Hepatocyte (in vitro differentiated cells): ENCODE data around the gene HOXB7. TPM values are rescaled to one million over a fixed set of nuclear protein-coding genes. Genes with fewer than 3 reads are reported as not detected.
A peak's percentile ranks its signal among the peaks of the same experiment; 100 is the strongest.

ENCODE experiments used
- DNase-seq: peaks from one replicate; pipeline ENCODE4 v3.0.0-alpha.2; 2016; ENCODE audit warnings: low spot score
- H2AFZ ChIP-seq: fragments of 200-600 bp; sonication (generic); 2 replicates; pipeline ENCODE4 v1.6.0; 2016; ENCODE audit warnings: antibody characterized with exemption, mild to moderate bottlenecking
- H3K27ac ChIP-seq: fragments of 200-600 bp; sonication (generic); 2 replicates; pipeline ENCODE4 v1.5.1; 2016; ENCODE audit warnings: mild to moderate bottlenecking
- H3K27me3 ChIP-seq: fragments of 200-600 bp; sonication (generic); 2 replicates; pipeline ENCODE4 v1.6.1; 2016
- H3K36me3 ChIP-seq: fragments of 200-600 bp; sonication (generic); replicated peaks from 2 replicates; pipeline ENCODE4 v1.5.1; 2016; ENCODE audit warnings: low read depth; ENCODE audit not compliant: insufficient read depth
- H3K4me1 ChIP-seq: fragments of 200-600 bp; sonication (generic); 2 replicates; pipeline ENCODE4 v1.5.1; 2016; ENCODE audit warnings: mild to moderate bottlenecking, moderate library complexity; ENCODE audit not compliant: insufficient read depth
- H3K4me2 ChIP-seq: fragments of 200-600 bp; sonication (generic); 2 replicates; pipeline ENCODE4 v1.6.0; 2016
- H3K4me3 ChIP-seq: fragments of 200-600 bp; sonication (generic); 2 replicates; pipeline ENCODE4 v1.5.1; 2016; ENCODE audit warnings: mild to moderate bottlenecking
- H3K79me2 ChIP-seq: fragments of 200-600 bp; sonication (generic); 2 replicates; pipeline ENCODE4 v1.6.0; 2017; ENCODE audit warnings: mild to moderate bottlenecking
- H3K9me2 ChIP-seq: fragments of 200-600 bp; sonication (generic); replicated peaks from 2 replicates; pipeline ENCODE4 v1.6.0; 2017; ENCODE audit warnings: mild to moderate bottlenecking; ENCODE audit not compliant: insufficient read depth
- H3K9me3 ChIP-seq: fragments of 200-600 bp; sonication (generic); 2 replicates; pipeline ENCODE4 v1.5.1; 2016; ENCODE audit warnings: low read depth, mild to moderate bottlenecking
- H4K20me1 ChIP-seq: fragments of 200-600 bp; sonication (generic); 2 replicates; pipeline ENCODE4 v1.6.0; 2016; ENCODE audit warnings: mild to moderate bottlenecking; ENCODE audit not compliant: insufficient read depth, poor library complexity, severe bottlenecking
- EZH2 ChIP-seq: fragments of 200-600 bp; sonication (generic); IDR thresholded peaks from 2 replicates; pipeline ENCODE4 v1.6.1; 2016; ENCODE audit warnings: antibody characterized with exemption, mild to moderate bottlenecking, borderline replicate concordance
- EZH2phosphoT487 ChIP-seq: fragments of 200-600 bp; sonication (generic); IDR thresholded peaks from one replicate; pipeline ENCODE4 v1.6.1; 2018; ENCODE audit warnings: antibody characterized with exemption, mild to moderate bottlenecking, low read depth, moderate library complexity; ENCODE audit not compliant: unreplicated experiment, severe bottlenecking
- WGBS: methylation state at CpG from one replicate; pipeline ENCODE4 v1.1.6; 2016; ENCODE audit warnings: low lambda C conversion rate; ENCODE audit errors: missing lambda C conversion rate; 5-methylcytosine and 5-hydroxymethylcytosine counted together
- polyA plus RNA-seq: library from polyadenylated mRNA; unstranded; fragments of >200 nt; fragmentation: Nextera tagmentation; extraction: Ambion mirVana; gene quantifications from 2 replicates; pipeline ENCODE4 v1.2.1, GENCODE V29; 2016
- total RNA-seq: library from RNA; depleted of rRNA; stranded (reverse); fragments of >200 nt; gene quantifications from 2 replicates; pipeline ENCODE4 v1.2.3, GENCODE V29; 2014
- TF ChIP-seq, protein P1 (sequence below): fragments of 200-600 bp; sonication (generic); IDR thresholded peaks from 2 replicates; pipeline ENCODE4 v1.5.1; 2016; ENCODE audit warnings: antibody characterized with exemption, mild to moderate bottlenecking; ENCODE audit not compliant: poor library complexity

Gene HOXB7
- total and polyA plus RNA-seq, 2 experiments from 2014 or later = 4.1 to 13.7 TPM

DNA sequence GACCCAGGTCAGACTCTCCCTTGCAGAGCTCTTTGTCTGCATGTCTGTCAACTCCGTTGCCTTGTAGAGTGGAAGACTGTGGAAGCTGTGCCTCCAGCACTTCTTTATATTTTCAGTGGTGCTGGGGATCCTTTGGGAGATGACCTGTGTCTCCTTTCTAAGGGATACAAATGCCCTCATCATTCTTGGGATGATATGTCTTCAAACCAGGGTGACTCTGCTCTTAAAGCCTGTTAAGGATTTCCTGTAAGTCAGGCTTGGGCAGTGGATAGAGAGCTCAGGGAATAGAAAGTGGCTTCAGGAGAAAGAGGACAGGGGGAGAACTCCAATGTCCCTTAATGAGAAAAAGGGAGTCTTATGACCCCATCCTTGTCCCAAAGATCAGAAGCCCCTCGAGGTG is 22.3 kb downstream of the HOXB7 start:
- H3K4me3 ChIP-seq = no peak overlapping the region
- H3K9me2 ChIP-seq = no peaks in the 10 kb centered on the region
- H3K36me3 ChIP-seq = no peaks in the 10 kb centered on the region
- no peak overlapping the region for H3K27ac ChIP-seq
- no peaks in the 10 kb centered on the region for H3K4me1 ChIP-seq
- H3K4me2 ChIP-seq = peak overlapping the region; percentile 93
- WGBS = 43% methylated on average over 2 of the region's 2 CpGs
- H2AFZ ChIP-seq = no peak overlapping the region
- H3K27me3 ChIP-seq = peaks cover 92% of the 10 kb centered on the region
- H3K79me2 ChIP-seq = peaks cover 13% of the 10 kb centered on the region
- H4K20me1 ChIP-seq = no peaks in the 10 kb centered on the region
- no peaks in the 10 kb centered on the region for H3K9me3 ChIP-seq
- DNase-seq = no peak
- TF ChIP-seq, protein P1, sequence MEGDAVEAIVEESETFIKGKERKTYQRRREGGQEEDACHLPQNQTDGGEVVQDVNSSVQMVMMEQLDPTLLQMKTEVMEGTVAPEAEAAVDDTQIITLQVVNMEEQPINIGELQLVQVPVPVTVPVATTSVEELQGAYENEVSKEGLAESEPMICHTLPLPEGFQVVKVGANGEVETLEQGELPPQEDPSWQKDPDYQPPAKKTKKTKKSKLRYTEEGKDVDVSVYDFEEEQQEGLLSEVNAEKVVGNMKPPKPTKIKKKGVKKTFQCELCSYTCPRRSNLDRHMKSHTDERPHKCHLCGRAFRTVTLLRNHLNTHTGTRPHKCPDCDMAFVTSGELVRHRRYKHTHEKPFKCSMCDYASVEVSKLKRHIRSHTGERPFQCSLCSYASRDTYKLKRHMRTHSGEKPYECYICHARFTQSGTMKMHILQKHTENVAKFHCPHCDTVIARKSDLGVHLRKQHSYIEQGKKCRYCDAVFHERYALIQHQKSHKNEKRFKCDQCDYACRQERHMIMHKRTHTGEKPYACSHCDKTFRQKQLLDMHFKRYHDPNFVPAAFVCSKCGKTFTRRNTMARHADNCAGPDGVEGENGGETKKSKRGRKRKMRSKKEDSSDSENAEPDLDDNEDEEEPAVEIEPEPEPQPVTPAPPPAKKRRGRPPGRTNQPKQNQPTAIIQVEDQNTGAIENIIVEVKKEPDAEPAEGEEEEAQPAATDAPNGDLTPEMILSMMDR = no peak
- no peak for TF ChIP-seq EZH2
- TF ChIP-seq EZH2phosphoT487 = no peak

DNA sequence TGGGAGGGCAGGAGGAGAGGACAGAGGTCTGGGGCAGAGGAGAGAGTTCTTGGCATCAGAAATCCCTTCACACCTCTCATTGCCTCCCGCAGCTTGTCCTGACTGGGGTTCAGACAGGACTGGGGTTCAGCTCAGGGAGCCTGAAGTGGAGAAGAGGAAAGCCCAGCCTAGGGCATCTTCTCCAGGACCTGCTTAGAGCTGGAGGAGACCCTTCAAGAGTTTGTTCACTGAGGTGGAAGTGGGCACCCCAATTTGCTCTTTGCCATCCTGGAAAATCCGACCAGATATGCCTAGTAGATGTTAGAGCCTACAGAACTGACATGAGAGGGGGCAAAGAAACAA is 22.8 kb downstream of the HOXB7 start:
- Histone ChIP-seq H3K36me3 (no peaks in the 10 kb centered on the region), H3K79me2 (peaks cover 18% of the 10 kb centered on the region), H3K4me2 (peak overlapping the region; percentile 93), H3K27ac (peak overlapping the region; percentile 36), H3K9me2 (no peaks in the 10 kb centered on the region), H3K4me1 (no peaks in the 10 kb centered on the region), H2AFZ (no peak overlapping the region), H4K20me1 (no peaks in the 10 kb centered on the region), H3K4me3 (no peak overlapping the region), H3K9me3 (no peaks in the 10 kb centered on the region), H3K27me3 (peaks cover 92% of the 10 kb centered on the region)
- no peak for TF ChIP-seq EZH2phosphoT487
- no peak for TF ChIP-seq EZH2
- TF ChIP-seq, protein P1 = no peak
- no peak for DNase-seq
- WGBS = 40% methylated on average over 2 of the region's 2 CpGs

DNA sequence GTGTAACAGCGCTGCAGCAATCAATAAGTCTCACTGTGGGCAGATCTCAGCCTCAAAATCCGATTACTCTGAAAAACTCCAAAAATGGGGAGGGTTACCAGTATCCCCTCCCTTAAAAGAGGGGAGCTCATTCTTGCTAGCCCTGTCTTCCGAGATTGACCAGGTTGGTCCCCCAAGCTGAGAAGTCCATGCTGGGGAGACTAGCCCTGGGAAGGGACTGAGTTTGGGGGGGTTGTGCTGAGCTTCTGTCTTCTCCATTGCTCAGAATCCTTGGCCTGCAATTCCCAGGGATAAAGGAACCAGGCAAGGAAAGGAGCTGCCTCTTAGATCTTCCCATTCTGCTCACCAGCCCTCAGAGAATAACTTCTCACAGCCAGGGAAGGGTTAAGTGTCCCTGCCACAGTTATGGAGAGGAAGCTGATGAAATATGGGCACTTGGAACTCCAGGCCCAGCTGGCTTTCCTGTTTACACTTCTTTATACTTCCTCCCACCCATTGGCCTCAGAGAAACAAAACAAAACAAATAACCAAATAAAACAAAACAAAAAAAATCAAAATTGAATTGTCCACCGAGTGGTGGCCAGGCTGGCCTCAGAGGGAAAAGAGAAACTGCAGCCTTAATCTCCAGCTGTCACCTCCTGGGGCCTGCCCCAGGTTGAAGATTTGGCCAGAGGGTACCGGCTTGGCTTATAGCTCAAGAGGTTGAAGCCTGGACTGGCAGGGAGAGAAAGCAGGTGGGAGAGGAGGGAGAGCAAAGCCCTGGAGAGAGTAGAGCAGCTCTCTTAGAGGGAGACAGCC is 23.3 kb downstream of the HOXB7 start:
- peak overlapping the region; percentile 36 for H3K27ac ChIP-seq
- H3K36me3 ChIP-seq = no peaks in the 10 kb centered on the region
- no peaks in the 10 kb centered on the region for H3K9me2 ChIP-seq
- H3K4me2 ChIP-seq = peak overlapping the region; percentile 93
- 41% methylated on average over 5 of the region's 5 CpGs for WGBS
- H3K79me2 ChIP-seq = peaks cover 20% of the 10 kb centered on the region
- H2AFZ ChIP-seq = no peak overlapping the region
- TF ChIP-seq, protein P1 = no peak
- TF ChIP-seq EZH2 = no peak
- no peak for TF ChIP-seq EZH2phosphoT487
- no peak for DNase-seq
- peaks cover 92% of the 10 kb centered on the region for H3K27me3 ChIP-seq
- no peaks in the 10 kb centered on the region for H4K20me1 ChIP-seq
- H3K9me3 ChIP-seq = no peaks in the 10 kb centered on the region
- H3K4me3 ChIP-seq = no peak overlapping the region
- H3K4me1 ChIP-seq = peaks cover 3% of the 10 kb centered on the region
